WTC11 (cell line): ENCODE results near the gene ZNF547. TPM values are rescaled to one million over a fixed set of nuclear protein-coding genes. Genes with fewer than 3 reads are reported as not detected.

Source experiments
- ATAC-seq: fragments of 200-7000 bp; cut with Tn5 transposase; 2 replicates; pipeline ENCODE4 v1.10.0; 2021; ENCODE audit warnings: mild to moderate bottlenecking, moderate library complexity
- CTCF ChIA-PET: fragments of 300-600 bp; sonication (Branson Sonifier 250); formaldehyde crosslinking; loops from one replicate; lab custom pipeline; 2021; ENCODE audit warnings: antibody characterized with exemption; lab: Charles Lee
- POLR2A ChIA-PET: fragments of 350-600 bp; sonication (Branson Sonifier 250); formaldehyde crosslinking; loops from one replicate; lab custom pipeline; 2021; ENCODE audit warnings: antibody characterized with exemption; lab: Charles Lee
- DNase-seq: peaks from one replicate; pipeline ENCODE4 v3.0.0; 2021; ENCODE audit warnings: low spot score
- H3K27ac Mint-ChIP-seq: 2 replicates; pipeline ENCODE4 v1.8.0; 2021; ENCODE audit warnings: mixed read lengths
- H3K27me3 Mint-ChIP-seq: 2 replicates; pipeline ENCODE4 v1.8.0; 2021; ENCODE audit warnings: low read depth, mild to moderate bottlenecking, moderate library complexity, mixed read lengths
- H3K36me3 Mint-ChIP-seq: 2 replicates; pipeline ENCODE4 v1.8.0; 2021; ENCODE audit warnings: mixed read lengths
- H3K4me1 Mint-ChIP-seq: 2 replicates; pipeline ENCODE4 v1.8.0; 2022; ENCODE audit warnings: mixed read lengths
- H3K4me3 Mint-ChIP-seq: 2 replicates; pipeline ENCODE4 v1.8.0; 2021; ENCODE audit warnings: mild to moderate bottlenecking, moderate library complexity, mixed read lengths
- H3K9me3 Mint-ChIP-seq: 2 replicates; pipeline ENCODE4 v1.8.0; 2021; ENCODE audit warnings: mixed read lengths
- ARID4B ChIP-seq: sonication (generic); formaldehyde crosslinking; IDR thresholded peaks from 2 replicates; pipeline ENCODE4 v1.8.0; 2023; ENCODE audit warnings: missing genetic modification reagents, mild to moderate bottlenecking, borderline replicate concordance
- CDX4 ChIP-seq: fragments of 250-450 bp; sonication (Bioruptor Pico); IDR thresholded peaks from 2 replicates; pipeline ENCODE4 v1.9.0; 2021; ENCODE audit warnings: moderate library complexity, mild to moderate bottlenecking, inconsistent platforms, borderline replicate concordance
- CTCF ChIP-seq: fragments of 200-600 bp; IDR thresholded peaks from 2 replicates; pipeline ENCODE4 v1.8.0; 2022; ENCODE audit warnings: antibody characterized with exemption
- EMX1 ChIP-seq: fragments of 250-450 bp; sonication (Bioruptor Pico); IDR thresholded peaks from 2 replicates; pipeline ENCODE4 v1.8.0; 2021; ENCODE audit warnings: mild to moderate bottlenecking
- ESRRA ChIP-seq: sonication (generic); formaldehyde crosslinking; IDR thresholded peaks from 2 replicates; pipeline ENCODE4 v1.8.1; 2022; ENCODE audit warnings: mild to moderate bottlenecking, missing genetic modification reagents, borderline replicate concordance
- ETV6 ChIP-seq: sonication (generic); formaldehyde crosslinking; IDR thresholded peaks from 2 replicates; pipeline ENCODE4 v1.8.1; 2022; ENCODE audit warnings: mild to moderate bottlenecking, missing genetic modification reagents
- GABPB1 ChIP-seq: sonication (generic); formaldehyde crosslinking; IDR thresholded peaks from 2 replicates; pipeline ENCODE4 v1.8.1; 2023; ENCODE audit warnings: mild to moderate bottlenecking, missing genetic modification reagents
- GTF2I ChIP-seq: fragments of 250-450 bp; sonication (Bioruptor Pico); conservative IDR thresholded peaks from 2 replicates; pipeline ENCODE4 v1.4.0; 2021; ENCODE audit warnings: mild to moderate bottlenecking
- JAZF1 ChIP-seq: fragments of 250-450 bp; sonication (Bioruptor Pico); IDR thresholded peaks from 2 replicates; pipeline ENCODE4 v1.9.0; 2021; ENCODE audit warnings: moderate library complexity, mild to moderate bottlenecking, inconsistent platforms
- MLX ChIP-seq: sonication (generic); formaldehyde crosslinking; IDR thresholded peaks from 2 replicates; pipeline ENCODE4 v1.8.1; 2023; ENCODE audit warnings: mild to moderate bottlenecking, missing genetic modification reagents, moderate library complexity
- MYBL2 ChIP-seq: sonication (generic); formaldehyde crosslinking; IDR thresholded peaks from 2 replicates; pipeline ENCODE4 v1.8.1; 2023; ENCODE audit warnings: mild to moderate bottlenecking, moderate library complexity, missing genetic modification reagents
- NFATC4 ChIP-seq: fragments of 250-450 bp; sonication (Bioruptor Pico); IDR thresholded peaks from 2 replicates; pipeline ENCODE4 v1.9.0; 2021; ENCODE audit warnings: mild to moderate bottlenecking
- NFYB ChIP-seq: sonication (generic); formaldehyde crosslinking; conservative IDR thresholded peaks from 2 replicates; pipeline ENCODE4 v1.8.0; 2022; ENCODE audit warnings: low read depth, missing genetic modification reagents
- NR1H2 ChIP-seq: sonication (generic); formaldehyde crosslinking; IDR thresholded peaks from 2 replicates; pipeline ENCODE4 v1.9.0; 2021; ENCODE audit warnings: mild to moderate bottlenecking, moderate library complexity, missing genetic modification reagents
- NR3C1 ChIP-seq: sonication (generic); formaldehyde crosslinking; conservative IDR thresholded peaks from 2 replicates; pipeline ENCODE4 v1.8.1; 2023; ENCODE audit warnings: low read depth, mild to moderate bottlenecking, missing genetic modification reagents
- PRRX2 ChIP-seq: fragments of 250-450 bp; sonication (Bioruptor Pico); IDR thresholded peaks from 2 replicates; pipeline ENCODE4 v1.8.0; 2021; ENCODE audit warnings: mild to moderate bottlenecking
- RORB ChIP-seq: fragments of 250-450 bp; sonication (Bioruptor Pico); IDR thresholded peaks from 2 replicates; pipeline ENCODE4 v1.9.0; 2021; ENCODE audit warnings: mild to moderate bottlenecking
- TEAD4 ChIP-seq: sonication (generic); formaldehyde crosslinking; IDR thresholded peaks from 2 replicates; pipeline ENCODE4 v1.8.0; 2022; ENCODE audit warnings: mild to moderate bottlenecking, missing genetic modification reagents
- ZBTB21 ChIP-seq: sonication (generic); formaldehyde crosslinking; IDR thresholded peaks from 2 replicates; pipeline ENCODE4 v1.8.1; 2023; ENCODE audit warnings: mild to moderate bottlenecking, missing genetic modification reagents, borderline replicate concordance
- ZNF121 ChIP-seq: sonication (generic); formaldehyde crosslinking; IDR thresholded peaks from 2 replicates; pipeline ENCODE4 v1.8.0; 2023; ENCODE audit warnings: missing genetic modification reagents
- ZNF512 ChIP-seq: sonication (generic); formaldehyde crosslinking; IDR thresholded peaks from 2 replicates; pipeline ENCODE4 v1.8.1; 2022; ENCODE audit warnings: missing genetic modification reagents, borderline replicate concordance
- ZNF671 ChIP-seq: fragments of 250-450 bp; sonication (Bioruptor Pico); IDR thresholded peaks from 2 replicates; pipeline ENCODE4 v1.8.0; 2021; ENCODE audit warnings: mild to moderate bottlenecking
- total RNA-seq: library from RNA; stranded (reverse); gene quantifications from 3 replicates; pipeline ENCODE4 v1.2.3, GENCODE V29; 2021
- TF ChIP-seq, protein P1 (sequence below): sonication (generic); formaldehyde crosslinking; IDR thresholded peaks from 2 replicates; pipeline ENCODE4 v1.8.1; 2023; ENCODE audit warnings: mild to moderate bottlenecking, moderate library complexity, missing genetic modification reagents
- TF ChIP-seq, protein P2 (sequence below): sonication (generic); formaldehyde crosslinking; IDR thresholded peaks from 2 replicates; pipeline ENCODE4 v1.8.1; 2022; ENCODE audit warnings: low read depth, mild to moderate bottlenecking, moderate library complexity, missing genetic modification reagents, borderline replicate concordance

ZNF547 gene
- total RNA-seq, 1 experiment from 2014 or later = 2.3 TPM

GRCh38 chr19:57389730-57390598 lies 26.6 kb downstream of the ZNF547 start, which contains the start of gene ZNF548:
TSS of gene ZNF548 (plus strand) at chr19:57389854. CDS start at chr19:57390100, 246 bp downstream.
- Mint-ChIP-seq H3K4me3 (peak within 1 kb of the TSS; percentile 95), H3K27me3 (peaks cover 19% of the 10 kb centered on the region), H3K9me3 (no peaks in the 10 kb centered on the region), H3K27ac (peak within 1 kb of the TSS; percentile 97), H3K4me1 (peaks cover 13% of the 10 kb centered on the region), H3K36me3 (no peaks in the 10 kb centered on the region)
- ChIA-PET POLR2A (interaction anchor here (0.6 to 1.4 kb wide), 5 partner anchors 26 to 224 kb away, joined by 3 to 6 read pairs (median 4); partner anchors contain the start of genes TRAPPC2B, ZNF134, ZNF264 and ZNF304), CTCF (interaction anchor here (0.6 to 1.9 kb wide), 8 partner anchors 14 to 285 kb away, joined by 3 to 9 read pairs (median 4); partner anchors contain the start of genes TRAPPC2B, ZNF547 and ZNF549)
- peak; percentile 99 for DNase-seq
- peak; percentile 99 for ATAC-seq
- TF ChIP-seq MYBL2 (CRISPR knock-in tag) = no peak
- 0 out of 2 replicates have a peak, but pooled peaks have one; percentile 26 for TF ChIP-seq ETV6 (CRISPR knock-in tag)
- TF ChIP-seq, protein P1, sequence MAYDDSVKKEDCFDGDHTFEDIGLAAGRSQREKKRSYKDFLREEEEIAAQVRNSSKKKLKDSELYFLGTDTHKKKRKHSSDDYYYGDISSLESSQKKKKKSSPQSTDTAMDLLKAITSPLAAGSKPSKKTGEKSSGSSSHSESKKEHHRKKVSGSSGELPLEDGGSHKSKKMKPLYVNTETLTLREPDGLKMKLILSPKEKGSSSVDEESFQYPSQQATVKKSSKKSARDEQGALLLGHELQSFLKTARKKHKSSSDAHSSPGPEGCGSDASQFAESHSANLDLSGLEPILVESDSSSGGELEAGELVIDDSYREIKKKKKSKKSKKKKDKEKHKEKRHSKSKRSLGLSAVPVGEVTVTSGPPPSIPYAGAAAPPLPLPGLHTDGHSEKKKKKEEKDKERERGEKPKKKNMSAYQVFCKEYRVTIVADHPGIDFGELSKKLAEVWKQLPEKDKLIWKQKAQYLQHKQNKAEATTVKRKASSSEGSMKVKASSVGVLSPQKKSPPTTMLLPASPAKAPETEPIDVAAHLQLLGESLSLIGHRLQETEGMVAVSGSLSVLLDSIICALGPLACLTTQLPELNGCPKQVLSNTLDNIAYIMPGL = no peak
- TF ChIP-seq ARID4B (CRISPR knock-in tag) = no peak
- no peak for TF ChIP-seq ZNF512 (CRISPR knock-in tag)
- TF ChIP-seq, protein P2, sequence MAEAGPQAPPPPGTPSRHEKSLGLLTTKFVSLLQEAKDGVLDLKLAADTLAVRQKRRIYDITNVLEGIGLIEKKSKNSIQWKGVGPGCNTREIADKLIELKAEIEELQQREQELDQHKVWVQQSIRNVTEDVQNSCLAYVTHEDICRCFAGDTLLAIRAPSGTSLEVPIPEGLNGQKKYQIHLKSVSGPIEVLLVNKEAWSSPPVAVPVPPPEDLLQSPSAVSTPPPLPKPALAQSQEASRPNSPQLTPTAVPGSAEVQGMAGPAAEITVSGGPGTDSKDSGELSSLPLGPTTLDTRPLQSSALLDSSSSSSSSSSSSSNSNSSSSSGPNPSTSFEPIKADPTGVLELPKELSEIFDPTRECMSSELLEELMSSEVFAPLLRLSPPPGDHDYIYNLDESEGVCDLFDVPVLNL (CRISPR knock-in tag) = no peak
- TF ChIP-seq ZBTB21 (CRISPR knock-in tag) = peak; percentile 99
- no peak for TF ChIP-seq CTCF
- no peak for TF ChIP-seq JAZF1 (CRISPR knock-in tag)
- peak; percentile 80 for TF ChIP-seq GABPB1 (CRISPR knock-in tag)
- TF ChIP-seq PRRX2 (CRISPR knock-in tag) = no peak
- no peak for TF ChIP-seq NR3C1 (CRISPR knock-in tag)
- no peak for TF ChIP-seq ZNF671 (CRISPR knock-in tag)
- no peak for TF ChIP-seq GTF2I (CRISPR knock-in tag)
- TF ChIP-seq CDX4 (CRISPR knock-in tag) = no peak
- TF ChIP-seq NFATC4 (CRISPR knock-in tag) = no peak
- TF ChIP-seq NFYB = peak; percentile 75
- no peak for TF ChIP-seq ZNF121 (CRISPR knock-in tag)
- TF ChIP-seq TEAD4 (CRISPR knock-in tag) = no peak
- no peak for TF ChIP-seq MLX
- no peak for TF ChIP-seq RORB (CRISPR knock-in tag)
- no peak for TF ChIP-seq NR1H2 (CRISPR knock-in tag)
- no peak for TF ChIP-seq EMX1 (CRISPR knock-in tag)
- no peak for TF ChIP-seq ESRRA (CRISPR knock-in tag)
